Neural crest cell (in vitro differentiated cells): ENCODE measurements around the gene EMCN. TPM values are rescaled to one million over a fixed set of nuclear protein-coding genes. Genes with fewer than 3 reads are reported as not detected.

Experiments used
- DNase-seq: peaks from one replicate; pipeline ENCODE4 v3.0.0; 2021; ENCODE audit warnings: low read depth, mixed read lengths, low spot score
- H3K27ac Mint-ChIP-seq: one replicate; pipeline ENCODE4 v1.8.0; 2021; ENCODE audit warnings: mild to moderate bottlenecking, mixed read lengths; ENCODE audit not compliant: unreplicated experiment
- H3K27me3 Mint-ChIP-seq: 2 replicates; pipeline ENCODE4 v1.8.0; 2021; ENCODE audit warnings: low read depth, mild to moderate bottlenecking, mixed read lengths
- H3K36me3 Mint-ChIP-seq: 2 replicates; pipeline ENCODE4 v1.8.0; 2021; ENCODE audit warnings: low read depth, mild to moderate bottlenecking, mixed read lengths
- H3K4me1 Mint-ChIP-seq: 2 replicates; pipeline ENCODE4 v1.8.0; 2021; ENCODE audit warnings: mixed read lengths
- H3K4me3 Mint-ChIP-seq: one replicate; pipeline ENCODE4 v1.8.0; 2021; ENCODE audit warnings: mild to moderate bottlenecking, mixed read lengths
- H3K9me3 Mint-ChIP-seq: 2 replicates; pipeline ENCODE4 v1.8.0; 2021; ENCODE audit warnings: mixed read lengths
- total RNA-seq: library from RNA; stranded (reverse); gene quantifications from 2 replicates; pipeline ENCODE4 v1.2.1, GENCODE V29; 2021
- TF ChIP-seq, protein P1 (sequence below): fragments of 200-600 bp; sonication (generic); conservative IDR thresholded peaks from 2 replicates; pipeline ENCODE4 v1.5.0; 2021; ENCODE audit warnings: antibody characterized with exemption, mild to moderate bottlenecking

EMCN gene
- total RNA-seq, 1 donor from 2014 or later, result not detected

GRCh38 chr4:100469555-100469954 lies 48.3 kb downstream of the EMCN start:
- Mint-ChIP-seq H3K36me3 (peaks cover 3% of the 10 kb centered on the region), H3K4me3 (no peak overlapping the region), H3K27ac (no peak overlapping the region), H3K4me1 (no peaks in the 10 kb centered on the region), H3K9me3 (peaks cover 9% of the 10 kb centered on the region), H3K27me3 (no peaks in the 10 kb centered on the region)
- TF ChIP-seq, protein P1, sequence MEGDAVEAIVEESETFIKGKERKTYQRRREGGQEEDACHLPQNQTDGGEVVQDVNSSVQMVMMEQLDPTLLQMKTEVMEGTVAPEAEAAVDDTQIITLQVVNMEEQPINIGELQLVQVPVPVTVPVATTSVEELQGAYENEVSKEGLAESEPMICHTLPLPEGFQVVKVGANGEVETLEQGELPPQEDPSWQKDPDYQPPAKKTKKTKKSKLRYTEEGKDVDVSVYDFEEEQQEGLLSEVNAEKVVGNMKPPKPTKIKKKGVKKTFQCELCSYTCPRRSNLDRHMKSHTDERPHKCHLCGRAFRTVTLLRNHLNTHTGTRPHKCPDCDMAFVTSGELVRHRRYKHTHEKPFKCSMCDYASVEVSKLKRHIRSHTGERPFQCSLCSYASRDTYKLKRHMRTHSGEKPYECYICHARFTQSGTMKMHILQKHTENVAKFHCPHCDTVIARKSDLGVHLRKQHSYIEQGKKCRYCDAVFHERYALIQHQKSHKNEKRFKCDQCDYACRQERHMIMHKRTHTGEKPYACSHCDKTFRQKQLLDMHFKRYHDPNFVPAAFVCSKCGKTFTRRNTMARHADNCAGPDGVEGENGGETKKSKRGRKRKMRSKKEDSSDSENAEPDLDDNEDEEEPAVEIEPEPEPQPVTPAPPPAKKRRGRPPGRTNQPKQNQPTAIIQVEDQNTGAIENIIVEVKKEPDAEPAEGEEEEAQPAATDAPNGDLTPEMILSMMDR, result no peak
- DNase-seq, result no peak

DNA sequence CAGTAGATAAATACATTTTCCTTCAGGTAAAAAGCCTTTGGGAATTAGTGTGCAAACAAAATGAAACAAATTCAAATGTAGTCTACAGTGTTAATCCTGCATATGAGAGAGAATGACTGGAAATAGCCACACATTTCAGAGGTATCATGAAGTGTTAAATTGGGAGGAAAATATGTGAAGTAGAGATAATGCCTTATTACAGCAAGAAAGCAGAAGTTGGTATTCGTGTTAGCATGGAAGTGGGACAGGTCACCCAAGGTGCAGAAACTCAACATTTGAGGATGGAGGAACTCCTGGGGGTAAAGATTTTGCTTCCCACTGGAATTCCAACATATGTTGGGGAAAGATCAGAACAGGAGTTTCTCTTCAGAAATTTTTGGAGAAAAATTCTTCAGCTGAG lies 51.3 kb downstream of the EMCN start:
- TF ChIP-seq, protein P1, result no peak
- Mint-ChIP-seq H3K4me1 (no peaks in the 10 kb centered on the region), H3K27me3 (no peaks in the 10 kb centered on the region), H3K36me3 (peaks cover 3% of the 10 kb centered on the region), H3K9me3 (peaks cover 8% of the 10 kb centered on the region), H3K27ac (no peak overlapping the region), H3K4me3 (no peak overlapping the region)
- DNase-seq, result no peak

DNA sequence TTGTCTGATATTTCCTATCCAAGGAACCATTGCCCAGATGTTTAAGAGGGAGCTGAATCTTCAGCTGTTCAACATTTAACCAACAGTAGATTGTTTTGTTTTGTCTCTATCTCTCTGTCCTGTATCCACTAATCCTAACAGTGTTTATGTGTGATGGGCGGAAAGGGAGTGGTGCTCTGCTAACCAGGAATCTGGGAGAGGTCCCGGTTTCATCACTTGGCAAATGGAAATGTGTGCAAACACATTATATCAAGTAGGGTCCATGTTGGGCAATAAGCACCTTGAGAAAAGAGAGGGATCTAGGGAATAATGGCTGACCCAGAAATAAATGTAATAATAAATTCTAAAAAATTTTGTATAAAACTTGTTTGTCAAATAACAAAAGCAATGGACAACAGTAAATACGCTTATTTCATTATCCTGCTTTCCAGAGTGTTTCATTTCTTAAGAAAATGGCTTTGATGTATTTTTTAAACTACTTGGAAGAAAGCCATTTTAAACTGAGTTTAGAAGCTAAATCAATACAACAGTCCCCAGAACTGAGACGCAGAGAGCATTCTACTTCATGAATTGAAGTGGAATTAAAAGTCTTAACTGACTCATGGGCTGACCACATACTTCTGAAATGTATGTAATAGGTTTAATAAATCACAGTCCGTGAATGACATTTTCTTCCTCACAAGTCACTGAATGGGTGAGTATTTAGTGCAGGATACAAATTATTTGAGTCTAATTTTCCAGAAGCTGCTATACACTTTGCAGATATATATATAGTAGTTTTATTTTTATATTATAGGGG lies 55.8 kb downstream of the EMCN start:
- H3K4me3 Mint-ChIP-seq, result no peak overlapping the region
- H3K4me1 Mint-ChIP-seq, result peaks cover 4% of the 10 kb centered on the region
- peaks cover 5% of the 10 kb centered on the region for H3K9me3 Mint-ChIP-seq
- no peak for DNase-seq
- no peaks in the 10 kb centered on the region for H3K27me3 Mint-ChIP-seq
- TF ChIP-seq, protein P1, result no peak
- no peak overlapping the region for H3K27ac Mint-ChIP-seq
- no peaks in the 10 kb centered on the region for H3K36me3 Mint-ChIP-seq

GRCh38 chr4:100450449-100450848 lies 67.4 kb downstream of the EMCN start:
- no peaks in the 10 kb centered on the region for H3K36me3 Mint-ChIP-seq
- H3K27me3 Mint-ChIP-seq, result no peaks in the 10 kb centered on the region
- H3K9me3 Mint-ChIP-seq, result no peaks in the 10 kb centered on the region
- H3K4me1 Mint-ChIP-seq, result no peaks in the 10 kb centered on the region
- DNase-seq, result no peak
- no peak overlapping the region for H3K4me3 Mint-ChIP-seq
- TF ChIP-seq, protein P1, result no peak
- H3K27ac Mint-ChIP-seq, result no peak overlapping the region

- no peak for DNase-seq
- Mint-ChIP-seq H3K4me3 (no peak overlapping the region), H3K27me3 (no peaks in the 10 kb centered on the region), H3K4me1 (no peaks in the 10 kb centered on the region), H3K9me3 (peaks cover 12% of the 10 kb centered on the region), H3K27ac (no peak overlapping the region), H3K36me3 (no peaks in the 10 kb centered on the region)
- TF ChIP-seq, protein P1, result no peak
These were observed 86.4 kb downstream of the EMCN start for GRCh38 chr4:100431416-100431815.
